ENCODE measurements around the gene C21orf58.

C21orf58 gene

DNA sequence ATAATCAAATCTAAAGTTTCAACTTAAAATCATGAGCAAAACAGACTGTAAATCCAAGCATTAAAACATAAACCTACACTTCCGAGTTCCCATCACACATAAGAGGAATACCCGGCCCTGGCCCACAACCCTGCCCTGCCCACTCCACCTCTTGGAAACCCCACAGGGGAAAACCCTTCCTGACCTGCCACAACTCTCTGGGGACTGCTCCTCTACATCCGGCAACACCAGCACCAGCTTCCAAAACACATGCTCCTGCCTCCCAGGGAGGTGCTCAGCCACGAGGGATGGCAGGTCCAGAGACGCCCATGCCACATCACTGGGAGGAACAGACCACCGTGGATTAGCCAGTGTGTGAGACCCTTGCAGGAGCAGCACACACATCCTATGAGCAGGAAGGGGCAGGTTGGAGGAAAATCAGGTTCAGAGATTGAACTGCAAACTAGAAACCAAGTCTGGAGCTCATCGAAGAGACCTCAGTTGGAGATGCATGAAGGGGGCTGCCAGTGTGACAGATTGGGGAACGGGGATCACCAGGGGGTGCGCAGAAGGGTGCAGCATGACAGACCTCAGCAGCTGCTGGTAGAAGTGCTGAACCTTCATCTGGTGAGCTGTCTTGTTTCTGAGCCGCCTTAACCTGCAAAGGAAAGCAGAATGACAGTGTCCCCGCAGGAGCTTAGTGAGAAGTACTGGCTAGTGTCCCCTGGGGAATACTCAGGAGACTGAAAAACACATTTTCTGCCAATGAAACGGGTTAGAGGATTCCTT lies 69.3 kb downstream of the C21orf58 start:
- no peak for DNase-seq

DNA sequence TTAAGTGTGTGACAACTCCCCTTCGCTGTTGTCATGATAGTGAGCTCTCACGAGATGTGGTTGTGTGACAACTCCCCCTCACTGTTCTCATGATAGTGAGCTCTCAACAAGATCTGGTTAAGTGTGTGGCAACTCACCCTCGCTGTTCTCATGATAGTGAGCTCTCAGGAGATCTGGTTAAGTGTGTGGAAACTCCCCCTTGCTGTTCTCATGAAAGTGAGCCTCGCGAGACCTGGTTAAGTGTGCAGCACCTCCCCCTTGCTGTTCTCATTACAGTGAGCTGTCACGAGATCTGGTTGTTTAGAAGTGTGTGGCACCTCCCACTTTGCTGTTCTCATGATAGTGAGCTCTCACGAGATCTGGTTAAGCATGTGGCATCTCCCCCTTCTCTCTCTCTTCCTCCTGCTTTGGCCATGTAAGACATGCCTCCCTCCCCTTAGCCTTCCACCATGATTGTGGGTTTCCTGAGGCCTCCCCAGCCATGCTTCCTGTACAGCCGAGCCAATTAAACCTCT lies 70.0 kb downstream of the C21orf58 start:
- DNase-seq: no peak

DNA sequence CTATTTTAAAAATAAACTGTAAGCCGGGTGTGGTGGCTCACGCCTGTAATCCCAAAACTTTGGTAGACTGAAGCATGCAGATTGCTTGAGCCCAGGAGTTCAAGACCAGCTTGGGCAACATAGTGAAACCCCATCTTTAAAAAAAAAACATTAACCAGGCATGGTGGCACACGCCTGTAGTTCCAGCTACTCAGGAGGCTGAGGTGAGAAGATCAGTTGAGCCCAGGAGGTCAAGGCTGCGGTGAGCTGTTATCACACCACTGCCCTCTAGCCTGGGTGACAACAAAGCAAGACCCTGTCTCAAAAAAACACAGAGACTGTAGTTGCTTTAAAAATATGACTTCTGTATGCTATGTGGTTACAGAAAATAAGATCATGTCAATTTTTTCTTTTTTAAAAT lies 70.8 kb downstream of the C21orf58 start:
- DNase-seq: no peak

Data from C1 segment of cervical spinal cord (tissue), 14 donors.